ENCODE measurements around the gene COG5. TPM values are rescaled to one million over a fixed set of nuclear protein-coding genes. Genes with fewer than 3 reads are reported as not detected.
A peak's percentile ranks its signal among the peaks of the same experiment; 100 is the strongest.

The COG5 gene
- total RNA-seq, 1 donor from 2014 or later: 26.8 TPM

DNA sequence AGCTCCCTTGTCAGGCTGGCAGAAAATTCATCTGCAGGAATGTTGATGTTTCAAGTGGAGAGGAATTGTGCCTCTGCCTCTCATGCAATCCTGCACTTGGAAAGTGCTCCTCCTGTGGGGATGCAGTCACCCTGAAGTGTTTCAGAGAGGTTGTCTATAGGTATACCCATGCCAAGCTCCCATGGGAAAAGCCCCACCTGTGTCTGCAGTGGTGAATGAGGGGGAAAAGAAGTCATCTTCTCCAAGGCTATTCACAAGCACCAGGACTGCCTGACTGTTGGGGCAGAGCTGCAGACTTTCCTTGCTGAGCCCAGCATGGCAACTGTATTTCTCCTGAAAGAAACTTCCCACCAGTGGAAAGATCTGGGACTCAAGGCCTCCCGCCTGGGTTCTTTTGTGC is 58.4 kb downstream of the COG5 start:
- TF ChIP-seq, protein P1, sequence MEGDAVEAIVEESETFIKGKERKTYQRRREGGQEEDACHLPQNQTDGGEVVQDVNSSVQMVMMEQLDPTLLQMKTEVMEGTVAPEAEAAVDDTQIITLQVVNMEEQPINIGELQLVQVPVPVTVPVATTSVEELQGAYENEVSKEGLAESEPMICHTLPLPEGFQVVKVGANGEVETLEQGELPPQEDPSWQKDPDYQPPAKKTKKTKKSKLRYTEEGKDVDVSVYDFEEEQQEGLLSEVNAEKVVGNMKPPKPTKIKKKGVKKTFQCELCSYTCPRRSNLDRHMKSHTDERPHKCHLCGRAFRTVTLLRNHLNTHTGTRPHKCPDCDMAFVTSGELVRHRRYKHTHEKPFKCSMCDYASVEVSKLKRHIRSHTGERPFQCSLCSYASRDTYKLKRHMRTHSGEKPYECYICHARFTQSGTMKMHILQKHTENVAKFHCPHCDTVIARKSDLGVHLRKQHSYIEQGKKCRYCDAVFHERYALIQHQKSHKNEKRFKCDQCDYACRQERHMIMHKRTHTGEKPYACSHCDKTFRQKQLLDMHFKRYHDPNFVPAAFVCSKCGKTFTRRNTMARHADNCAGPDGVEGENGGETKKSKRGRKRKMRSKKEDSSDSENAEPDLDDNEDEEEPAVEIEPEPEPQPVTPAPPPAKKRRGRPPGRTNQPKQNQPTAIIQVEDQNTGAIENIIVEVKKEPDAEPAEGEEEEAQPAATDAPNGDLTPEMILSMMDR (conservative IDR thresholded peaks at IDR 0.05): no peak
- Mint-ChIP-seq H3K27me3 (ENCODE audit: low read depth) (no peaks in the 10 kb centered on the region), H3K36me3 (ENCODE audit: low read depth) (peaks cover 25% of the 10 kb centered on the region), H3K4me3 (no peak overlapping the region), H3K9me3 (peaks cover under 1% of the 10 kb centered on the region), H3K4me1 (no peaks in the 10 kb centered on the region), H3K27ac (ENCODE audit: unreplicated experiment) (no peak overlapping the region)
- no peak for DNase-seq (ENCODE audit: low read depth, low spot score)

- H3K27me3 Mint-ChIP-seq (ENCODE audit: low read depth): no peaks in the 10 kb centered on the region
- no peak overlapping the region for H3K4me3 Mint-ChIP-seq
- DNase-seq (ENCODE audit: low read depth, low spot score): no peak
- peaks cover 6% of the 10 kb centered on the region for H3K4me1 Mint-ChIP-seq
- no peaks in the 10 kb centered on the region for H3K9me3 Mint-ChIP-seq
- peaks cover 20% of the 10 kb centered on the region for H3K36me3 Mint-ChIP-seq (ENCODE audit: low read depth)
- TF ChIP-seq, protein P1 (conservative IDR thresholded peaks at IDR 0.05): no peak
- no peak overlapping the region for H3K27ac Mint-ChIP-seq (ENCODE audit: unreplicated experiment)
Observed at GRCh38 chr7:107503687-107504086, 60.0 kb downstream of the COG5 start.

- no peaks in the 10 kb centered on the region for H3K9me3 Mint-ChIP-seq
- DNase-seq (ENCODE audit: low read depth, low spot score): no peak
- H3K27ac Mint-ChIP-seq (ENCODE audit: unreplicated experiment): no peak overlapping the region
- H3K4me1 Mint-ChIP-seq: peaks cover 6% of the 10 kb centered on the region
- peaks cover 16% of the 10 kb centered on the region for H3K36me3 Mint-ChIP-seq (ENCODE audit: low read depth)
- TF ChIP-seq, protein P1 (conservative IDR thresholded peaks at IDR 0.05): no peak
- no peak overlapping the region for H3K4me3 Mint-ChIP-seq
- no peaks in the 10 kb centered on the region for H3K27me3 Mint-ChIP-seq (ENCODE audit: low read depth)
Observed at GRCh38 chr7:107502797-107503196, 60.9 kb downstream of the COG5 start.

DNA sequence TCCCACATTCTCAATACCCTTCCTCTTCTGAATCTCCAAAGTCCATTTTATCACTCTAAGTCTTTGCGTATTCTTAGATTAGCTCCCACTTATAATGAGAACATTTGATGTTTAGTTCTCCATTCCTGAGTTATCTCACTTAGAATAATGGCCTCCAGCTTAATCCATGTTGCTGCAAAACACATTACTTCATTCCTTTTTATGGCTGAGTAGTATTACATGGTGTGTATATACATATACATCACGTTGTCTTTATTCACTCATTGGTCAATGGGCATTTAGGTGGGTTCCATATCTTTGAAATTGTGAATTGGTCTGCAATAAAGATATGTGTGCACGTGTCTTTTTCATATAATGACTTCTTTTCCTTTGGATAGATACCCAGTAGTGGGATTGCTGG is 61.6 kb downstream of the COG5 start:
- H3K36me3 Mint-ChIP-seq (ENCODE audit: low read depth): peaks cover 12% of the 10 kb centered on the region
- no peaks in the 10 kb centered on the region for H3K27me3 Mint-ChIP-seq (ENCODE audit: low read depth)
- DNase-seq (ENCODE audit: low read depth, low spot score): no peak
- H3K4me3 Mint-ChIP-seq: no peak overlapping the region
- H3K27ac Mint-ChIP-seq (ENCODE audit: unreplicated experiment): no peak overlapping the region
- no peaks in the 10 kb centered on the region for H3K9me3 Mint-ChIP-seq
- TF ChIP-seq, protein P1 (conservative IDR thresholded peaks at IDR 0.05): no peak
- H3K4me1 Mint-ChIP-seq: peaks cover 6% of the 10 kb centered on the region

GRCh38 chr7:107501593-107501992 is 62.1 kb downstream of the COG5 start:
- no peaks in the 10 kb centered on the region for H3K9me3 Mint-ChIP-seq
- H3K4me3 Mint-ChIP-seq: no peak overlapping the region
- H3K27me3 Mint-ChIP-seq (ENCODE audit: low read depth): no peaks in the 10 kb centered on the region
- H3K4me1 Mint-ChIP-seq: peaks cover 6% of the 10 kb centered on the region
- H3K36me3 Mint-ChIP-seq (ENCODE audit: low read depth): peaks cover 12% of the 10 kb centered on the region
- no peak overlapping the region for H3K27ac Mint-ChIP-seq (ENCODE audit: unreplicated experiment)
- TF ChIP-seq, protein P1 (conservative IDR thresholded peaks at IDR 0.05): peak; percentile 52
- no peak for DNase-seq (ENCODE audit: low read depth, low spot score)

- peaks cover 6% of the 10 kb centered on the region for H3K4me1 Mint-ChIP-seq
- H3K36me3 Mint-ChIP-seq (ENCODE audit: low read depth): peaks cover 4% of the 10 kb centered on the region
- DNase-seq (ENCODE audit: low read depth, low spot score): no peak
- H3K4me3 Mint-ChIP-seq: no peak overlapping the region
- H3K27me3 Mint-ChIP-seq (ENCODE audit: low read depth): no peaks in the 10 kb centered on the region
- peaks cover 3% of the 10 kb centered on the region for H3K9me3 Mint-ChIP-seq
- TF ChIP-seq, protein P1 (conservative IDR thresholded peaks at IDR 0.05): no peak
- H3K27ac Mint-ChIP-seq (ENCODE audit: unreplicated experiment): no peak overlapping the region
Observed at GRCh38 chr7:107499731-107500130, 64.0 kb downstream of the COG5 start.

Measured in neural crest cell (in vitro differentiated cells).